IMR-90 (cell line): ENCODE results near the gene KRT35. TPM values are rescaled to one million over a fixed set of nuclear protein-coding genes. Genes with fewer than 3 reads are reported as not detected.

Experiments
- ATAC-seq: fragments of 200-7000 bp; cut with Tn5 transposase; 2 replicates; pipeline ENCODE4 v1.9.1; 2020; ENCODE audit warnings: low read depth, mild to moderate bottlenecking, moderate library complexity
- BruUV-seq: library from RNA; stranded (reverse); fragments of 400-500 nt; replicated peaks from 2 replicates; lab custom pipeline; 2021; lab: Mats Ljungman, UMichigan
- CTCF ChIA-PET: fragments of 300-600 bp; formaldehyde crosslinking; extraction: SDS; loops from one replicate; lab custom pipeline; 2021; ENCODE audit warnings: antibody characterized with exemption; lab: Yijun Ruan, JAX
- POLR2A ChIA-PET: fragments of 300-600 bp; sonication (Branson Sonifier 250); formaldehyde crosslinking; loops from one replicate; lab custom pipeline; 2022; ENCODE audit warnings: antibody characterized with exemption; ENCODE audit not compliant: unreplicated experiment; lab: Charles Lee
- DNase-seq: peaks from one replicate; pipeline ENCODE4 v3.0.0; 2013
- H2AFZ ChIP-seq: replicated peaks from 2 replicates; pipeline ENCODE3; 2013; ENCODE audit warnings: low read length, mild to moderate bottlenecking; ENCODE audit not compliant: poor library complexity
- H2AK5ac ChIP-seq: 2 replicates; pipeline ENCODE4 v1.6.1; 2013; ENCODE audit warnings: low read depth, low read length, inconsistent platforms
- H2AK9ac ChIP-seq: replicated peaks from 2 replicates; pipeline ENCODE3; 2013; ENCODE audit warnings: mild to moderate bottlenecking, low read depth, low read length, moderate library complexity; ENCODE audit not compliant: poor library complexity
- H2BK120ac ChIP-seq: 2 replicates; pipeline ENCODE4 v1.6.1; 2013; ENCODE audit warnings: low read depth, low read length, inconsistent platforms
- H2BK15ac ChIP-seq: 3 replicates; pipeline ENCODE4 v1.6.1; 2013; ENCODE audit warnings: low read depth, low read length, inconsistent platforms
- H2BK20ac ChIP-seq: 2 replicates; pipeline ENCODE4 v1.6.1; 2013; ENCODE audit warnings: low read depth, mild to moderate bottlenecking, inconsistent platforms, low read length, moderate library complexity
- H2BK5ac ChIP-seq: 2 replicates; pipeline ENCODE4 v1.6.1; 2013; ENCODE audit warnings: mild to moderate bottlenecking, low read depth, low read length, inconsistent platforms; ENCODE audit not compliant: poor library complexity, severe bottlenecking
- H3K14ac ChIP-seq: replicated peaks from 2 replicates; pipeline ENCODE4 v1.6.1; 2013; ENCODE audit warnings: low read depth, low read length, inconsistent platforms
- H3K18ac ChIP-seq: 2 replicates; pipeline ENCODE4 v1.6.1; 2013; ENCODE audit warnings: low read depth, low read length, control low read depth
- H3K23ac ChIP-seq: 2 replicates; pipeline ENCODE4 v1.6.1; 2013; ENCODE audit warnings: low read depth, low read length, inconsistent platforms
- H3K27ac ChIP-seq: 2 replicates; pipeline ENCODE4 v1.5.1; 2013; ENCODE audit warnings: mild to moderate bottlenecking, control low read depth, low read length; ENCODE audit not compliant: insufficient read depth
- H3K27me3 ChIP-seq: 2 replicates; pipeline ENCODE4 v1.6.1; 2013; ENCODE audit warnings: low read length; ENCODE audit not compliant: control insufficient read depth, insufficient read depth
- H3K36me3 ChIP-seq: 2 replicates; pipeline ENCODE4 v1.6.1; 2013; ENCODE audit warnings: low read length, mixed read lengths; ENCODE audit not compliant: control insufficient read depth, insufficient read depth
- H3K4ac ChIP-seq: 2 replicates; pipeline ENCODE4 v1.6.1; 2013; ENCODE audit warnings: low read depth, low read length, inconsistent platforms
- H3K4me1 ChIP-seq: 2 replicates; pipeline ENCODE4 v1.6.1; 2013; ENCODE audit warnings: low read length, mixed read lengths; ENCODE audit not compliant: control insufficient read depth, insufficient read depth
- H3K4me2 ChIP-seq: 2 replicates; pipeline ENCODE4 v1.6.1; 2013; ENCODE audit warnings: low read depth, mild to moderate bottlenecking, control low read depth, low read length, moderate library complexity
- H3K4me3 ChIP-seq: 2 replicates; pipeline ENCODE4 v1.5.1; 2013; ENCODE audit warnings: low read depth, mild to moderate bottlenecking, control low read depth, low read length, moderate library complexity; ENCODE audit not compliant: insufficient read depth
- H3K56ac ChIP-seq: 2 replicates; pipeline ENCODE4 v1.6.1; 2013; ENCODE audit warnings: low read length, inconsistent platforms; ENCODE audit not compliant: insufficient read depth; ENCODE audit errors: extremely low read depth
- H3K79me1 ChIP-seq, 2 experiments: 2 replicates each; pipeline ENCODE4 v1.6.1; 2013; ENCODE audit warnings: low read length in 2 of 2, inconsistent platforms in 1 of 2, low read depth in 1 of 2
- H3K9ac ChIP-seq: 2 replicates; pipeline ENCODE4 v1.6.1; 2013; ENCODE audit warnings: low read depth, low read length, control low read depth
- H3K9me1 ChIP-seq: 2 replicates; pipeline ENCODE4 v1.6.1; 2013; ENCODE audit warnings: low read length, inconsistent platforms; ENCODE audit not compliant: insufficient read depth
- H3K9me3 ChIP-seq: 2 replicates; pipeline ENCODE4 v1.6.1; 2013; ENCODE audit warnings: low read length; ENCODE audit not compliant: control insufficient read depth, insufficient read depth
- H4K20me1 ChIP-seq: 2 replicates; pipeline ENCODE4 v1.6.1; 2013; ENCODE audit warnings: low read length, inconsistent platforms; ENCODE audit not compliant: insufficient read depth
- H4K5ac ChIP-seq: 2 replicates; pipeline ENCODE4 v1.6.1; 2013; ENCODE audit warnings: mild to moderate bottlenecking, low read depth, low read length, control low read depth
- H4K8ac ChIP-seq, 2 experiments: 2 replicates each; pipeline ENCODE4 v1.6.1; 2013; ENCODE audit warnings: low read depth in 2 of 2, low read length in 2 of 2, control low read depth in 1 of 2, inconsistent platforms in 1 of 2
- H4K91ac ChIP-seq: 2 replicates; pipeline ENCODE4 v1.6.1; 2013; ENCODE audit warnings: low read depth, low read length, inconsistent platforms; ENCODE audit not compliant: insufficient read depth
- FOS ChIP-seq: fragments of 150-350 bp; IDR thresholded peaks from 2 replicates; pipeline ENCODE4 v1.6.1; 2016; ENCODE audit warnings: low read depth, low read length
- MXI1 ChIP-seq: IDR thresholded peaks from 2 replicates; pipeline ENCODE4 v1.6.1; 2012; ENCODE audit warnings: low read depth, mild to moderate bottlenecking, low read length, moderate library complexity, borderline replicate concordance
- WGBS, 2 experiments: methylation state at CpG; one replicate each; pipeline versions ENCODE4 v1.1.5 to v1.1.7; 2013; ENCODE audit warnings: missing lambda C conversion rate in 2 of 2; ENCODE audit not compliant: insufficient read length in 1 of 2; ENCODE audit errors: extremely low coverage in 2 of 2; 5-methylcytosine and 5-hydroxymethylcytosine counted together
- dilution Hi-C: fragments of 300-500 bp; cut with HindIII; formaldehyde crosslinking; loops from one replicate; pipeline ENCODE4 v1.14.3; 2018; ENCODE audit warnings: low sequenced_read_pairs; ENCODE audit not compliant: unreplicated experiment
- in situ Hi-C: fragments of 300-500 bp; cut with MboI; formaldehyde crosslinking; loops from 3 replicates; pipeline ENCODE4 v1.14.3; 2019; ENCODE audit warnings: low sequenced_read_pairs, inconsistent platforms, mixed read lengths
- intact Hi-C: fragments of 100-400 bp; cut with micrococcal nuclease; formaldehyde crosslinking; loops from 2 replicates; pipeline ENCODE4 v1.10.0; 2022
- polyA plus RNA-seq, 3 experiments: library from polyadenylated mRNA; depleted of rRNA; stranded (reverse); fragments of >200 nt; gene quantifications; 2 replicates each; pipeline ENCODE4 v1.2.3, GENCODE V29; 2012; ENCODE audit warnings: low replicate concordance in 1 of 3
- total RNA-seq: library from RNA; depleted of rRNA; stranded (reverse); fragments of >200 nt; gene quantifications from 2 replicates; pipeline ENCODE4 v1.2.3, GENCODE V29; 2012

KRT35 gene
- total and polyA plus RNA-seq, 2 of the 4 experiments (the other 2 are of a cell fraction) = not detected

DNA sequence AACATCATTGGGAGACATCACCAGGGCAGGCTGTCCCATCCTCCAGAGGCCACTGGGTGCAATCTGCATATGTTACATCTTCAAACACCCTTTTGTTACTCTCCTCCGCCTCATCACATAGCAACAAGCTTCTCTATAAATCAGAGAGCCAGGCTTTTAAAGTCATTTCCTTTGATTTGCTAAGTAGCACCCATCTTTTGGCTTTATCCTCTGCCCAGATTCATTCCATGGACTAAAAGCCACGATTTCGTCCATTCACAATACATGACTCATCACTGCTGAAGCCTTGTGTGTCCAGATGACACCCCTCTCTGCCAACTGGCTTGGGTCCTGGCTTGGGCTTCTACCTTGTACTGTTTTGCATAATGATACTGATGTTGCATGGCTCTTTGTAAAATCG, 38.2 kb downstream of the KRT35 start:
- no TSS peak for BruUV-seq
- Histone ChIP-seq H3K79me1 (no peaks in the 10 kb centered on the region), H3K36me3 (no peaks in the 10 kb centered on the region), H3K14ac (peak overlapping the region; percentile 62; the same call in 1 of the 2 replicates), H3K4me3 (no peak overlapping the region), H3K23ac (no peak overlapping the region), H3K56ac (no peak overlapping the region), H2AK5ac (no peak overlapping the region), H3K9me1 (peaks cover 4% of the 10 kb centered on the region), H2BK120ac (peak overlapping the region; percentile 13; the same call in 1 of the 2 replicates), H2AK9ac (no peak overlapping the region), H3K27me3 (no peaks in the 10 kb centered on the region), H3K9ac (no peak overlapping the region), H4K20me1 (no peaks in the 10 kb centered on the region), H3K9me3 (no peaks in the 10 kb centered on the region), H3K27ac (no peak overlapping the region), H4K91ac (no peak overlapping the region), H2AFZ (no peak overlapping the region), H4K8ac (no peak overlapping the region), H2BK5ac (no peak overlapping the region), H3K4me1 (peaks cover 10% of the 10 kb centered on the region), H2BK15ac (0 out of 3 replicates have a peak overlapping the region, but pooled peaks have one; percentile 35), H2BK20ac (peak overlapping the region; percentile 23; the same call in 1 of the 2 replicates), H3K4ac (no peak overlapping the region), H4K5ac (no peak overlapping the region), H3K18ac (no peak overlapping the region; the same call in 1 of the 2 replicates), H3K4me2 (no peak overlapping the region)
- no peak for TF ChIP-seq MXI1
- TF ChIP-seq FOS = peak; percentile 28; the same call in 1 of the 2 replicates
- dilution Hi-C loops = no loop called here
- intact Hi-C loops = no loop called here
- in situ Hi-C loops = no loop called here
- CTCF ChIA-PET = interaction anchor here (0.6 kb wide), 1 partner anchor 10 kb away, joined by 5 read pairs; no protein-coding TSS in a partner anchor
- POLR2A ChIA-PET = no interaction called here
- 73% methylated on average over 3 of the region's 4 CpGs; no CpG with 5 or more reads in 1 of the 2 experiments for WGBS, 2 experiments
- no peak for ATAC-seq
- DNase-seq = peak; percentile 57
